NCI-H748 (cell line): ENCODE results near the gene PTPRS.
"Not testable (repeated sequence)": the region's sequence is repeated elsewhere in the genome, so short reads cannot be mapped to it uniquely, and the experiment has no call there.

ENCODE experiments used
- DNase-seq: peaks from one replicate; lab custom pipeline; 2025; ENCODE audit not compliant: unreplicated experiment; lab: John Stamatoyannopoulos, UW

The PTPRS gene

DNA sequence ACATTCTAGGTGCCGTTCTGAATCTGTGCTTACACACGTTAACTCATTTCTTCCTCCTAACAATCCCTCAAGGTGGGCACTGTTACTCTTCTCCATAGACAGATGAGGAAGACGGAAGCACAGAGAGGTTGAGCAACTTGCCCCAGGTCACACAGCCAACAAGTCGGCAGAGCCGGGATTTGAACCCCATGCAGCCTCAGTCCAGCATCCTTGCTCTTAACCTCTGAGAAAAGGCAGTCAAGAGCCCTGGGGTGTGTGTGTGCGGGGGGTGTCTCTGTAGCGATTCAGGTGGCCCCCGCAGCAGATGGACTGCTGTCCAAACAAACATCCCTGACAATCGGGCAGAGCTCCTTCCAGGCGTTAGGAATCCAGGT, 6.3 kb downstream of the PTPRS start:
- DNase-seq: no peak

GRCh38 chr19:5333581-5334365, 6.8 kb downstream of the PTPRS start:
- DNase-seq: no peak

- DNase-seq: no peak
Observed at GRCh38 chr19:5332501-5332900, 8.1 kb downstream of the PTPRS start.

DNA sequence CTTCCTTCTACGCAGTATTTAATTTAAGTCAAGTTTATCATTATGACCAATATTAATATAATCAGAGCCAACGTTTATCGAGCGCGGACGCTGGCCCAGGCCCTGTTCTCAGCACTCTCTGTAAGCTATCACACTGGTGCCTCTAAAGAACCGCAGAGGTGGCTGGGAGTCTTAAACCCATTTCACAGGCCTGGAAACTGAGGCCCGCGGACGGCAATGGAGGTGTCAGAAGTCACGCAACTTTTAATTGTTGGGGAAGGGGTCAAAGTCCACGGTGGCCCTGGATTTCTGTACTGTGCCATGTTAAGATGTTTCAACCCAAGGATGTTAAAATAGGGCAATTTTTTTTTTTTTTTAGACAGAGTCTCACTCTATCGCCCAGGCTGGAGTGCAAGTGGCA, 8.8 kb downstream of the PTPRS start:
- DNase-seq: no peak

GRCh38 chr19:5330307-5330720, 10.3 kb downstream of the PTPRS start:
- DNase-seq: no peak

GRCh38 chr19:5329141-5329540, 11.5 kb downstream of the PTPRS start:
- DNase-seq: no peak

DNA sequence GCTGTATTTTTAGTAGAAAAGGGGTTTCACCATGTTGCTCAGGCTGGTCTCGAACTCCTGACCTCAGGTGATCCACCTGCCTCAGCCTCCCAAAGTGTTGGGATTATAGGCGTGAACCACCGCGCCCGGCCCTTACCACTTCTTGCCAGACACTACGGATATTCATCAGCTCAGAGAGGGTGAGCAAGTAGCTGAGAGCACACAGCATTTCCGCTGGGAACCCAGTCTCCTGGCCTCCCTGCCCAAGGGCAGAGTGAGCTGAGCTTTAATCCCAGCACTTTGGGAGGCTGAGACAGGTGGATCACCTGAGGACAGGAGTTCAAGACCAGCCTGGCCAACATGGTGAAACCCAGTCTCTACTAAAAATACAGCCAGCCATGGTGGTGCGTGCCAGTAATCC, 12.2 kb downstream of the PTPRS start:
- DNase-seq: not testable (repeated sequence)

- no peak for DNase-seq
Observed at GRCh38 chr19:5326986-5327623, 13.5 kb downstream of the PTPRS start.

- no peak for DNase-seq
Observed at GRCh38 chr19:5326545-5326944, 14.1 kb downstream of the PTPRS start.

- DNase-seq: no peak
Observed at GRCh38 chr19:5324947-5325346, 15.7 kb downstream of the PTPRS start.

GRCh38 chr19:5323475-5323811, 17.2 kb downstream of the PTPRS start:
- no peak for DNase-seq

- DNase-seq: peak; percentile 6
Observed at GRCh38 chr19:5321851-5322681, 18.5 kb downstream of the PTPRS start.

GRCh38 chr19:5321066-5321642, 19.5 kb downstream of the PTPRS start:
- no peak for DNase-seq

DNA sequence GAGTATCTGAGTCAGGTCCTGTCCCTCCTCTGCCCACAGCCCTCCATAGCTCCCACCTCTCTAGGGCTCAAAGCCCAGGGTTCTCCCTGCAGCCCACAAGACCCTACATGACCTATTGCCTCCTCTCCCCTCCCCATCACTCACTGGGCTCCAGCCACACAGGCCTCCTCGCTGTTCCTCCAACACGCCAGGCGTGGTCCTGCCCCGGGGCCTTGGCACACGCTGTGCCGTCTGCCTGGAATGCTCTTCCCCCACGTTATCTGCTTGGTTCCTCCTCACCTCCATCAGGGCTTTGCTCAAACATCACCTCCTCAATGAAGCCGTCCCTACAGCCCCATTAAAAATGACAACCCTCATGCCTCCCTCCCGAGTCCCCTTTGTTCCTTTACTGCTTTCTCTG, 21.1 kb downstream of the PTPRS start:
- DNase-seq: no peak

DNA sequence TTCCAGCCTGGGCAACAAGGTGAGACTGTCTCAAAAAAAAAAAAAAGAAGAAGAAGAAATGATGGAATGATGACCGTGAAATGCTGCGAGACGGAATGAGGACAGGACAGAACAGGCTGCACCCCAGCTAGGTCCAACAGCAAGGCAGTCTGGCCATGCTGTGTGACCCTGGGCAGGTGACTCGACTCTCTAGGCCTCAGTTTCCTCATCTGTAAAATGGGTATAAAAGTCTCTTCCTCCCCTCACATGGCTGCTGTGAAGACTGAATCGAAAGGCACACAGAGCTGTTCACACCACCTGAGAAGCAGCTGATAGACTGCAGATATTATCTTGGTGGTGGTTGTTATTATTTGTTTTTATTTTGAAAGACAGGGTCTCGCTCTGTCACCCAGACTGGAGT, 22.3 kb downstream of the PTPRS start:
- DNase-seq: no peak

GRCh38 chr19:5317321-5317720, 23.3 kb downstream of the PTPRS start:
- no peak for DNase-seq

GRCh38 chr19:5316138-5316537, 24.5 kb downstream of the PTPRS start:
- DNase-seq: no peak

- DNase-seq: no peak
Observed at GRCh38 chr19:5314907-5315298, 25.7 kb downstream of the PTPRS start.

DNA sequence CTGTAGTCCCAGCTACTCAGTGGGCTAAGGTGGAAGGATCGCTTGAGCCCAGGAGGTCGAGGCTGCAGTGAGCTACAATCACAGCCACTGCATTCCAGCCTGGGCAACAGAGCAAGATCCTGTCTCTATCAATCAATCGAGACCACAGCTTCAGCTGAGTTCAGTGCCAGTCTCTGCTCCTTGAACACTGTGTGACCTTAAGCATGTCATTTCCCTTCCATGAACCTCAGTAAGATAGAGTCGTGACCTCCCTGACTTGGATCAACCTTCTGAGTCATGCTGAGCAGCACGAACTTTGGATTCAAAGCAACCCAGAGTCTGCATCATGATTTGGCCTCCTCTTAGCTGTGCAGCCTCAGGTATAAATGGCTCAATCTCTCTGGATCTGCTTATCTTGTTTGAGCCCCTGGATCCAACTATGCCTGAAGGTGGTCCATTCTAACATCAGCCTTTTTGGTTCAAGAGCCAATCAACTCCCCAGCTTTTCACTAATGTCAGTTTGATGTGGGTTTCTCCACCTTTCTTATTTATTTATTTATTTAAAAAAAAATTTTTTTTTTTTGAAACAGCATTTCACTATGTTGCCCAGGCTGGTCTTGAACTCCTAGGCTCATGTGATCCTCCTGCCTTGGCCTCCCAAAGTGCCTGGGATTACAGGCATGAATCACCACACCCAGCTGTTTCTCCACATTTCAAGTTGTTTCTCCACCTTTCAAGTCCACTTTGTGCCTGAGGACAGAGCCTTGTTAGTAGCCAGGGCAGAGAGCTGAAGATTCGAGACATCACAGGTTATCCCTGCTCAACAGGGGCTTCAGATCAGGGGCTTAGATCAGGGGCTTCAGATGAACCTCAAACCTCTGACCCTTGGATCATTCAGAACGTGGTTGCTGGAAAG, 26.4 kb downstream of the PTPRS start:
- DNase-seq: no peak

DNA sequence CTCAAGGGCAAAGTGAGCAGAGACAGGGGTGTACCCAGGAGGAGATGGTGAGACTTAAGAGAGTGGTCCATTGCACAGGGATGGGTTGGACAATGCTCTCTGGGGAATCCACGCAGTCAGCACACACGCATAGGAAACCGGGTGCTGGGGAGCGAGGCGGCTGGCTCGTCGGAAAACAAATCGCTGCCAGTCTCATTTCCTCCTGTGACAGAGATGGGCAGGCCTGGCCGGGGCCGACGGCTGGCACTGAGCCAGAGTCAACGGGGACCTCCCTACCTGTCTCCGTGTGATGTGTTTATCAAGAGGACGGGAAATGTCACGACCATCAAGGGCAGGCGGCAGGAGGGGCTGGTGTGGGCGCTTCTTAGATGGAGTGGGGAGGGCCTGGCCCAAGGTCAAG, 27.3 kb downstream of the PTPRS start:
- DNase-seq: peak; percentile 76

- no peak for DNase-seq
Observed at GRCh38 chr19:5312058-5312457, 28.6 kb downstream of the PTPRS start.
